RPMI7951 (cell line): ENCODE measurements around the gene JKAMP. TPM values are rescaled to one million over a fixed set of nuclear protein-coding genes. Genes with fewer than 3 reads are reported as not detected.
A peak's percentile ranks its signal among the peaks of the same experiment; 100 is the strongest.
"Not testable (repeated sequence)": the region's sequence is repeated elsewhere in the genome, so short reads cannot be mapped to it uniquely, and the experiment has no call there.

Experiments used
- DNase-seq: peaks from one replicate; pipeline ENCODE4 v3.0.0-alpha.2; 2012; ENCODE audit warnings: low read depth
- total RNA-seq: library from RNA; depleted of rRNA; stranded (reverse); fragments of >200 nt; shearing (Covaris generic); gene quantifications from 2 replicates; pipeline ENCODE4 v1.2.3, GENCODE V29; 2014; rRNA removed

JKAMP gene, protein sequence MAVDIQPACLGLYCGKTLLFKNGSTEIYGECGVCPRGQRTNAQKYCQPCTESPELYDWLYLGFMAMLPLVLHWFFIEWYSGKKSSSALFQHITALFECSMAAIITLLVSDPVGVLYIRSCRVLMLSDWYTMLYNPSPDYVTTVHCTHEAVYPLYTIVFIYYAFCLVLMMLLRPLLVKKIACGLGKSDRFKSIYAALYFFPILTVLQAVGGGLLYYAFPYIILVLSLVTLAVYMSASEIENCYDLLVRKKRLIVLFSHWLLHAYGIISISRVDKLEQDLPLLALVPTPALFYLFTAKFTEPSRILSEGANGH
- 68.6 and 88.6 TPM in 2 replicates for total RNA-seq

DNA sequence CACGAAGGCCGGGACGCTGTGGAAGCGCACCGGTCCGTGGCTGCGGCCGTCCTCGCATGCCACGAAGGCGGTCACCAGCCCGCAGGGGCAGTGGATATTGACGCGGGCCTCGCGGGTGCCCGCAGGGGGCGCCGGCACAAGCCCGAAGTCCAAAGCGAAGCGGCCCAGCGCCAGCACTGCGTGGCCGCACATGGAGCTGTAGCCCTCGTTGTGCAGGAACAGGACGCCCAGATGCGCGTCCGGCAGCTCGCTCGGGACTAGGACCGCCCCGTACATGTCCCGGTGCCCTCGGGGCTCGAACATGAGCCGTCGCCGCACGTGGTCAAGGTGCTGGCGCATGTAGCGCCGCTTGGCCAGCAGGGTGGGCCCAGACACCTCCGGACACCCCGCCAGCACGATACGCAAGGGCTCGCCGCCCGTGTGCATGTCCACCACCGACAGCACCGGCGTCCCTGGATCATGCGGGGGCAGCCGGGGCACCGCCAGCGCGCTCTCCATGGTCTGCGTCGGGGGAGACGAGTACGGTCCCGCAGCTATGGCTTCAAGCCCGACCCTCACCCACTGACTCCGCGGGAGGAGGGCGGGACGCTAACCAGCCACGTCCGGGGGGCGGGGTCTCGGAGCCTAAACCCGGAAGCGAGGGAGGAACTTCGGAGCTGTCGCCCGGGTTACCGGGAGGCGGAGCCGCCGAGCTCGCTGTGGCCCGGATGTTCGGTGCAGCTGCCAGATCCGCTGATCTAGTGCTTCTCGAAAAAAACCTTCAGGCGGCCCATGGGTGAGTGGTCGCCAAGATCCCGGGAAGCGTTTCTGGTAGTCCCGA is at the start of gene JKAMP, which contains the start of gene L3HYPDH:
JKAMP (plus strand) TSS at position 699 of the 820 bp plus-strand sequence; CDS start at position 772, 73 bp downstream.
L3HYPDH (minus strand) TSS at position 590 of the 820 bp plus-strand sequence; CDS start at position 498, 92 bp downstream.
- peak; percentile 91 for DNase-seq

DNA sequence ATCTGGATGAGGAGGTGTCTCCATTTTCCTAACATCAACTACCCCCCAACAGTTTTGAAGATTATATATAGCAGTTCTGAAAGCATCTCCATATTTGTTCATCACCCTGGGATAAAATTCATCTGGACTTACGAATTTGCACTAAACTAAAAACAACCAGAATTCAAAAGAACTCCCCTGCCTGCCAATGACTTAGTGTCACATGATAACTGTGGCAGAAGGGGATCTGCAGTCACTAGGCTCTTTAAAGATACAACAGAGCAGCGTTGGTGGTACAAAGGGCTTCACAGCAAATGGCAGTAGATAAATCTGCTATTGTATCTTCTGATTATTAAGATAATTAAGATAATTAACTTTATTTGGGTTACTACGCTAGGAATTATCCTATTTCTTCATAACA is 49.2 kb upstream of the JKAMP start:
- DNase-seq: no peak

DNA sequence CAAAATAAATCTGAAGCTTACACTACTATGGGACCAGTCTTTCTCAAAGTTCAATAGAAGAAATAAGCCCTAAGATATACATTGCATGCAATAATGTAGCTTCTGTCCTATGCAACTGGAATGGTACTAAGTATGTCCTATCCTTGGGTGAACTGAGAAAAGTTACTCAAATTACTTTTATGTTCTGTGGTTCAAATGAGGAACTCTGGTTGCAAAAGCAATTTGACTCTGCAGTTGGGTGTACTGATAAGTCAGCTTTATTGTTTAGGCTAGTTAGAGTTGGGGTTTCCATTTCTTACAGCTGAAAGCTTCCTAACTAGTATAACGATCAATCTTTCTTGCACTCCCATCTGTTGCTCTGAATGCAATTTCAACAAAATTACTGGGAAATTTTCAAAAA is 48.3 kb upstream of the JKAMP start:
- no peak for DNase-seq

DNA sequence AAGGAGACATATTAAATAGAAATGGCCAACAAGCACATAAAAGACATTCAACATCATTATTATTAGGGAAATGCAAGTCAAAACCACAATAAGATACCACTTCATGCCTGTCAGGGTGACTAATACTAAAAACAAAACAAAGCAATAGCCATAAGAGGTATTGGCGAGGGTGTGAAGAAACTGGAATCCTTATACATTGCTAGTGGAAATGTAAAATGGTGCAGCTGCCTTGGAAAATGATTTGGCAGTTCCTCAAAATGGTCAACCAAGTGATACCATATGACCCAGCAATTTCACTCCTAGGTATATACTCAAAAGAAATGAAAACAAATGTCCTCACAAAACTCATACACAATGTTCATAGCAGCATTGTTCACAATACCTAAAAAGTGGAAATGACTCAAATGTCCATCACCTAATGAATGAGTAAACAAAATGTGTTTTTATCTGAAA is 46.1 kb upstream of the JKAMP start:
- DNase-seq: peak; percentile 71

DNA sequence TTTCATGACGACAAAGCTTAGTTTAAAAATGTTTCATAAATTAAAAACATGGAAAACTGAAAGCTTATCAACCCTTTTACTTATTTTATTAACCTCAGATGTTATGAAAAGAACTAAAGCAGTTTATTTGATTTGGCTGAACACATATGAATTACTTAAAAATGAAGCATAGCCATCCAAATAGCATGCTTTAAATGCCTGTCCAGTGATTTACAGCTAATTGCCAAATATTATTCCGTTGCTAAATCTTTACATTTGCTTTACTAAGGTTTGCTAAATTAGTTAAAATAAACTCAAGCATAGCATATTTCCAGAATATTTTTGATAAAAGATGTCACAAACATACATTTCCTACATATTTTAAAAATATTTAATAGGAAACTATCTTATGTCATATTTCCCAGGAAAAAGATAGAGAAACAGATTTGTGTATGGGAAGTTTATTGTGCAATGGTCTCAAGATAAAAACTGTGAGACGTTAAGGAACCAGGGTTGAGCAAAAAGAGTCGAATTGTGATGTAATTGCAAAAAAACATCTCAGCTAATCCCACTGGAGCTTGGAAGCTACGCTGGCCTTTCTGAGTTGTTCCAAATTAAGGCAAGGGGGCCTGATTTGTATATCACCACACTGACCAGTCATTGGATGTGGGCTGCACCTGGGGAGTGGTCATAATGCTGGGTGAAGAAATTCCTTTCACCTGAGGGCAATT is 44.9 kb upstream of the JKAMP start:
- no peak for DNase-seq

DNA sequence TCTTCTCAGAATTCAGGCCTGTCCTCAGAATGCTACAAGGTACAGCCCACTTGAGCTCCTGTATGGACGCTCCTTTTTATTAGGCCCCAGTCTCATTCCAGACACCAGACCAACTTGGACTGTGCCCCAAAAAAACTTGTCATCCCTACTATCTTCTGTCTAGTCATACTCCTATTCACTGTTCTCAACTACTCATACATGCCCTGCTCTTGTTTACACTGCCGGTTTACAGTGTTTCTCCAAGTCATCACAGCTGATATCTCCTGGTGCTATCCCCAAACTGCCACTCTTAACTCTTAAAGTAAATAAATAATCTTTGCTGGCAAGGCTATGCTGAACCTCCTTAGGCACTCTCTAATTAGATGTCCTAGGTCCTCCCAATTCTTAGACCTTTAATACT is 35.6 kb upstream of the JKAMP start:
- DNase-seq: not testable (repeated sequence)

DNA sequence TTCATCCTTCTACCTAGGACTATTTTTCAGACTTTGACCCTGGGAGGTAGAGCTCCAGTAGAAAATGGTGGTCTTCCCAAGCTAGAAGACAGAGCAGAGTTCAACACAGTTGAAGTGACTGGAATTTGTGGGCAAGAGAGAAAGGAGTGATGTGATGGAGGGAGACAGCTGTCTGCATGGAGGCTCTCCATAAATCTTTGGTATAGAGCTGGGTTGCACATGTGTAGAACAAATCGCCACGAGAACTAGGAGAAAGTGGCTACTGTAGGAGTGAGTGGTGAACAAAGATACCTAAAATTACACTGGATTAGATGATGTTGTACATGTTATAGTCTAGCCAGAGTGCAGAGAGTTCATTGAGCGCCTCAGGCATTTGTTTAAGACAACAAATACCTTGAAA is 33.6 kb upstream of the JKAMP start:
- DNase-seq: no peak

DNA sequence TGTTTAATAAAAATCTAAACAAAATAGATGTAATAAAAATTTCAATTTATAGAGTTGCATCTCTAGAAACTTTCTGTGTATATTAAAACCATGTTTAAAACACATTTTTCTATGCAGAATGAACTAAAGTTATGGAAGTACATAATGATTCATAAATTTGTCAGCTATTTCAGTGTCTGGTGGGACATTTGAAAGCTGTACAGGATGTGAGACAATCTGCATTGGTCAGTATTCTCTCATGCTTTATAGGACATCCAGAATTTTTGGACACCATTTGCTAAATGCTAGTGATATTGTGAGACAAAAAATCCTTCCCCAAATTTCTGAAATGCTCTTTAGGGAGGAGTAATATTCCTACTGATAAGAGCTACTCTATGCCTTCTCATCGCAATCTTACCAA is 32.5 kb upstream of the JKAMP start:
- no peak for DNase-seq

DNA sequence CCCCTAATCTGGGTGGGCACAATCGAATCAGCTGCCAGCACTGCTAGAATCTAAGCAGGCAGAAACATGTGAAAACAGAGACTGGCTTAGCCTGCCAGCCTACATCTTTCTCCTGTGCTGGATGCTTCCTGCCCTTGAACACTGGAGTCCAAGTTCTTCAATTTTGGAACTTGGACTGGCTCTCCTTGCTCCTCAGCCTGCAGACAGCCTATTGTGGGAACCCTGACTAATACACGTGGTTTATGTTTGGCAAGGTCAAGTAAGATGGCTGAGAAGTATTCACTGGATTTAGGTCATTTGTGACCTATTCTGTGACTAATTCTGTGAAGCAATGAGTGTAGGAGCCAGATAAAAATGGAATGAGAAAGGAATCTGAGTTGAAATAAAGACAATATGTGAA is 30.2 kb upstream of the JKAMP start:
- DNase-seq: peak; percentile 87

DNA sequence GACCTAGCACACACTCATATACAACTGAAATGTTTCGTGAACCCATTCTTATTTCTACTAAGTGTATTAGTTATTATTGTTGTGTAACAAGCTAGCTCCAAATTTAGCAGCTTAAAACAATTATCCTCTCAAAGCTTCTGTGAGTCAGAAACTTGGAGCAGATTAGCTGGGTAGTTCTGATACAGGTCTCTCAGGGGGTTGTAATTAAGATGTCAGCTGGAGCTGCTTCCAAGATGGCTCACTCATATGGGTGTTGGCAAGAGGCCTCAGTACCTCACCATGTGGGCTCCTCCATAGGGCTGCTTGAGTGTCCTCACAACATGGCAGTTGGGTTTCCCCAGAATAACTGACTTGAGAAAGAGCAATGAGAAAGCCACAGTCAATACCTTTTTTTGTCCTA is 28.9 kb upstream of the JKAMP start:
- peak; percentile 61 for DNase-seq

DNA sequence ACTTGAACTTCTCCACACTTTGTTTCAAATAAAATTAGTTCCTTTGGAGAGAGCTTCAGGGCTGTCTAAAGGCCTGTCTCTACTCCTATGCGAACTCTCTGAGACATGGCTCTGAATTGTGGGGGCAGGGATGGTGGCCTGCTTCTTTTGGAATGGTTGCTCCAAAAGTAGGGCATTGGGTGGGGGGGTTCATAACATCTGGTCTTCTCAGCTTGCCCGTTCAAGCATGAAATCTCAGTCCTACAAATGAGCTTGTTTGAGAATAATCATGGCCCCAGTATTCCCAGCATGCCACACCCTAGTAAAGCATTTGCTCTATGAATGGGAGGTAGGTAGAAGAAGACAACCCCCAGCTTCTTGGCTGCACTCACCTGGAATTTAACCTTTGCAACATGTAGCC is 25.8 kb upstream of the JKAMP start:
- no peak for DNase-seq

DNA sequence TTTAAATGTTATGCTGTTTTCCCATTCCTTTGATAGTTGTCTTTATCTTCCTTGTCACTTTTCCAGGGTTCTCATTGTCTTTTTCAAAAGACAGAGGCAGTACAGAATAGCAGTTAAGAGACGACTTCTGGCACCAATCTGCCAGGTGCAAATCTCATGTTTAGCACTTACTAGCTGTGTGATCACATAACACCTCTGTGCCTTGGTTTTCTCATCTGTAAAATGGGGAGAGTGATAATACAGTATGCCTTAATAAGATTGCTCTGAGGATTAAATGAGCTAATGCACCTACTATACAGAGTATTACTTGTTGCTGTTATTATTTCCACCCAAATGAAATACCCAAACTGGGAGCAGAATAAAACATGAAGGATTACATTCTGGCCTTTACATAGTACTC is 23.9 kb upstream of the JKAMP start:
- no peak for DNase-seq

DNA sequence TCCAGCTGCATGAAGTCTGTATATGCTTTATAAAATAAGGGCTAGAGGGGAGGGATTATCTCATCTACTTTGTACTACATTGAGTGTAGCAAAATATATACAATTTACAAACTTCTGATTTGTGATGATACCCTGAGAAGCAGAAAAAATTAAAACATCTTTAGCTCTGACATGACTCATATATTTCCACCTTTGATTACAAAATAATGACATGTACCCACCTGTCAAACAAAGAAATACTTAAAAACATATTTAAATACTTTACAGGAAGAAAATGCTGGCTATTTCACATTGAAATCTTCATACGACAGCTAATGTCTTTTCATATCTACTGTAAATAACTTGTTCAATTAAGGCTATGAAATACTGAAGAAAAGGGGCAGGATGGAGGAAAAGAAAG is 22.4 kb upstream of the JKAMP start:
- DNase-seq: no peak

DNA sequence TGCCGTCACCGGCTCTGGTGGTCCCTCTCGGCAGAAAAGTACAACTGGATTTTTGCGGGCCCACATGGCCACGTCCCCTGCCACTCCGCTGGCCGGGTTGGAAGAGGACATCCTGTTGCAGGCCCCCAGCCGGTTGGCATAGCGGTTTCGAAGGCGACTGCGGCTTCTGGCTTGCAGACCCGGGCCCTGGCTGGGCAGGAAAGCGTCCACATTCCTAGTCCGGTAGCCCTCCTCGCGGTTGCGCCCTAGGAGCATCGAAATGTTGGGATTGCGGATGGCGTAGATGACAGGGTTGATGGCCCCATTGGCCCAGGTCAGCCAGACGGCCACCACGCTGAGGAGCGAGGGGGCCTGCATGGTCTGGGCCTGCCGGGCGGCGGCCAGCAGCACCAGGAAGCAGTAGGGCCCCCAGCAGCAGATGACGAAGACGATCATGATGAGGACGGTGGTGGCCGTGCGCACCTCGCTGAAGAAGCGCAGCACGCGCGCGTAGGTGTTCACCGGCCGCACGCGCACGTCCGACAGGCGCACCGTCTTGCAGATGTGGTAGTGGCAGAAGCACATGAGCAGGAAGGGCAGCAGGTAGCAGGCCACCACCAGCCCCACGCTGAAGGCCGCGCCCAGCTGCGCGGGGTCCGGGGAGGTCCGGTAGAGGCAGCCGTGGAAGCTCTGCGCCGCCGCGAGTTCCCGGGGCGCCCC is 20.4 kb upstream of the JKAMP start:
- no peak for DNase-seq

DNA sequence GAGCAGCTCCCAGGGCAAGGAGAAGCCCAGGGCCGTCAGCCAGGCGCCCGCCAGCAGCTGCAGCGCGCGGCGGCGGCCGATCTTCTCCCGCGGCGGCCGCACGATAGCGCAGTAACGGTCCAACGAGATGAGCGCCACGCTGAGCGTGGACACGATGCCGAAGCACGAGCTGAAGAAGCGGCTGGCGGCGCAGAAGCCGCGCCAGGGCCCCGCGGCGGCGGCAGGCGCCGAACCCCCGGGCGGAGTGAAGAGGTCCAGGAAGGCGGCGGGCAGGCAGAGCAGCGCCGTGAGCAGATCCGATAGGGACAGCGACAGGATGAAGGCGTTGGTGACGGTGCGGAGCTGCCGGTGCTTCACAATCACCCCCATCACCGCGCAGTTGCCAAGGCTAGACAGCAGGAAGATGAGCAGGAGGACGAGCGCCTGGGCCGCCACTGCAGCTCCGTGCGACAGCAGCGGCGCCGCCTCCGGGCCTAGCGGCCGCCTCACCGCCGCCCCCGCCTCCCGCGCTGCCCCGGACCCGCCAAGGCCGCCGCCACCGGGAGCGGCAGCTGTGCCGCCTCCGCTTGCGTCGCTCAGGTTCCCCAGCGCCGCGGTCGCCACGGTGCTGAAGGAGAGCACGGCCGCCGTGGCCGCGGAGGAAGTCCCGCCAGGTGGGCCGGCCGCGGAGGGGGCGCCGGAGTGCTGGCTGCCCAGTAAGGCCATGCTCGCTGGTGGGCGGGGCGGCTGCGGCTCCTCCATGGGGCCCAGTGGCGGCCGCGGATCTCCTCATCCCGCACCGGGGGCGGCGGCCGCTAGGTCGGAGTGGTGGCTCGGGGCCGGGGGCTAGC is 19.6 kb upstream of the JKAMP start:
- no peak for DNase-seq

DNA sequence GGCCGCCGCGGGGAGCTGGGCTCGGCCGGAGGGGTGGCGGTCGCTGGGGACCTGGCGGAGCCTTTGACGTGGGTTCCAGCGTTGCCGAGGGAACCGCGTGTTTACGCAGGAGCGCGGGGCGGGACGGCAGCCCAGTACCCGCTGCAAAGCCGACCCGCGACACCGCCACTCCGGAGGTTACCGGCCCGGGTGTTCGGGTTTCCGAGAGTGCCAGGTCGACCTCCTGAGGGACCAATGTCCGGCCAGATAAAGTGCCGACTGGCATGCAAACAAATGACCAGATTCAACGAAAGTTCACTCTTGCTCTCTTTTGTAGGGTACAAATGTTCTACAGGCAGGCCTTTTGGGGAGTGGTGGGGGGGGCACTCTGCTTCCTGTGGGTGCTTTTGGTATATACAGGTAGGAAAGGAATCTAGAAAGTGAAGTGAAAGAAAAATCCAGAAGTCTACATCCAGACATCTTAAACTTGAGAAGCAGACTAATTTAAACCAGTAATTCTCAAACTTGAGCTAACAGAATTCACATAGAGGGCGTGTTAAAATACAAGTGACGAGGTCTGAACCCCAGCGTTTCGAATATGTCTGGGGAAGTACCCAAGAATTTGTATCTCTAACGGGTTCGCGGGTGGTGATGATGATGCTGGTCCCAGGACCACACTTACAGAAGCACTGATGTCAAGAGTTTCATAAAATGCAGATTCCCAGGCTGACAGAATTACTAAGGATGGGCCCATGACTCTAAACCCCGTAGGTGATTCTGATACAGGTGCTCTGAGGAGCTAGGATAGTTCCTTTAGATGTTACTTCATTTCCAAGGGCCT is 18.8 kb upstream of the JKAMP start, which contains the start of gene GPR135:
GPR135 (minus strand) TSS at position 65 of the 820 bp plus-strand sequence. CDS start 154 bp downstream, outside the sequence.
- no peak for DNase-seq

DNA sequence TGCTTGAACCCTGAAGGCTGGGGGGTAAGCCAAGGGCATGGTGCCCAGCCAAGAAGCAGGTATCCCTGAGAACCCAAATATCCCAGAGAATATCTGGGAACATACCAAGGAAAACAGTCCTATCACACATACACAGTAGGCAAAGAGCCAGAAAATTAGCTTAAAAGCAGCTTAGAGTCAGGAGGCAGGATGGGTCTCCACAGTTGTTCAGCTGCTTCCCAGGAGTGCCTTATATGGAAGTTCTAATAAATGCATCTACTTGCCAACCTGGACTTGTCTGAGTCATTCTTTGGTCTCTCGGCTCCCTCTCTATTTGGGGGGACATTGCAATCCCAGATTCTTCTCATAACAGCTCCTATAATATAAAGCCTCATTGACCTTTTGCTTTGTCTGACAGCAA is 10.1 kb upstream of the JKAMP start:
- peak; percentile 65 for DNase-seq

DNA sequence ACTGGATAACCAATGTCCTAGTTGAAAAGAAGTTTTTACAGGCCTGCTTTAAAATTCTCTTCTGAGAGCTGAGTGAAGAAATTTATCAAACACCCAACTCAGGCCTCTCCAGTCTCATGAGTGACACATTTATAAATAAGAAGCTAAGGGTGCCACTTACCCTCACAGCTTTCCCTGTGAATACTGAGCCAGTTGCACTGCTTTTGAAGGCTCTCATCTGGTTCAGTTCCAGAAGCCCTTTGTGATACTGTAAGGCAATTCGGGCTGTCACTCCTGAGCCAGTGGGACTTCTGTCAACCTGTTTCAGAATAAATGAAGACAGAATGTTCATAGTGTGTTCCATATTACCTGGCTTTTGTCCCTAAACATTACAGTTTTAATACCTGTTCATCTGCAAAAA is 8.6 kb upstream of the JKAMP start:
- no peak for DNase-seq

DNA sequence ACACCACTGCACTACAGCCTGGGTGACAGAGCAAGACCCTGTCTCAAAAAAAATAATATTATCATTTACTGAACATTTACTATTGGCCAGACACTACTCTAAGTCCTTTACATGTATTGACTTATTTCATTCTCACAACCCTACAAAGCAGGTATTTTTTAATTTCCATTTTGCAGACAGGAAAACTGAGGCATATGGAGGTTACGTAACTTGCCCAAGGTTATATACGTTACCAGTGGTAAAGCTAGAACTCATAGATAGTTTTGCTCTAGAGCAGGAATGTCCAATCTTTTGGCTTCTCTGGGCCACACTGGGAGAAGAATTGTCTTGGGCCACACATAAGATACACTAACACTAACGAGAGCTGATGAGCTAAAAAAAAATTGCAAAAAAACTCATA is 5.8 kb upstream of the JKAMP start:
- DNase-seq: no peak

DNA sequence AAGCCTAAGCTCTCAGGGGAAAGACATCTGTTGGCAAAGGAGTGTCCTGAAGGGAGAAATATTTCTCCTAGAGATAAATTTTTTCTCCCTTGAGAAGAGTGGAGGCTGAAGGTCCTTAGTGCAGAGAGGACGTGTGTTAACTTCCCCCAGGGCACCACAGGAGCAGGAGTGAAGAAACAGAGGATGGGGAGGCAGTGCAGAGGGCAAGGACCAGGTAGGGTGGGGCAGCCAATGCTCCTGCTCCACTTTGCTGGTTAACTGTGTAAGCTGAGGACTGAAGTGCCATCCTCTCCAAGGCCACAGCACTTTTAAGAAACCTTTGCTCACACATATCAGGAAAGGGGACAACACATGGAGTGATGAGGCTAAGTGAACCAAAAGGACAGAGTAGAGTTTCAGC is 4.2 kb upstream of the JKAMP start:
- DNase-seq: no peak
